HPDE6-E6E7 (cell line): ENCODE results near the gene ZNF366.

Experiments
- DNase-seq: peaks from one replicate; pipeline ENCODE4 v3.0.0; 2011; ENCODE audit warnings: missing footprints; ENCODE audit errors: extremely low spot score

Gene ZNF366

DNA sequence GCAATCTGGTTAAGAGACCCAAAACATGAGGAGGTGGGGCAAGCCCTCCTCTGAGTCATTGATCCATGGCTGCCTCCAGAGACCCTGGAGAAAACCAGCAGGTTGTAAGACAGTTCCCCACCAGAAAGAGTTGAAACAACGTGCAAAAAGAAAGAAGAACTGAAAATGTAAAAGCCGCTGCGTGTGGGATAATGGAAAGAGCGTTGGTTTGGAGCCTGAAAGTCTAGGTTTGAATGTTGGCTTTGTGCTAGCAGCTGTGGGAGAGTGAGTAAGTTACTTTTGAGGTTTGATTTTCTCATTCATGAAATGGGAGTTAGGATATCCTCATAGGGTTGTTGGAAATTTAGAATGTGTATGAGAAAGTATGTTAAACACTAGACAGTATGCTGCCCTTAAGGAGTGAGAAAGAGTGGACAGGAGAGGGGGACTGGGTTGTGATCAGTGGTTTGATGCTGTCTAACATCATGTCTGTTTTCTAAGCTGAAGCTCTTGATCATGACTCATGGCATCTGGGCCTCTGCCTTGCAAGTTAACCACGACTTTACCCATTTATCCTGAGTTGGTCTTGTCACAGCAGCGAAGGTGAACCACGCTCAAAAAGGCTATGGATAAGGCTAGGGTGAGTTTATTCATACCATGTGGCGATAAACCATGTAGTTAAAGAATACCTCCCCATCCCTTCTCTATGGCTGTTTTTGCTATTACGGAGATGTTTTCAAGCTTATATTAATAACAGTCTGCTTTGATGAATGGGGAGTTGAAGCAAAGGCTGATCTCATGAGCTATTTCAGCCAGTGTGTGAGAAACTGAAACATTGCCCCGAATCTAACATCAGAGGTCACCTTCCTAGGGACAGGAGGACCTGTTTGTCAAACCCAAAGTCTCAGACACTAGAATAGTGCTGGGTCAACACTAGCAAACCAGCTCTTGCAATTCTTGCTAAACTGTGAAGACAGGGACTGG is 41.3 kb downstream of the ZNF366 start:
- no peak for DNase-seq

DNA sequence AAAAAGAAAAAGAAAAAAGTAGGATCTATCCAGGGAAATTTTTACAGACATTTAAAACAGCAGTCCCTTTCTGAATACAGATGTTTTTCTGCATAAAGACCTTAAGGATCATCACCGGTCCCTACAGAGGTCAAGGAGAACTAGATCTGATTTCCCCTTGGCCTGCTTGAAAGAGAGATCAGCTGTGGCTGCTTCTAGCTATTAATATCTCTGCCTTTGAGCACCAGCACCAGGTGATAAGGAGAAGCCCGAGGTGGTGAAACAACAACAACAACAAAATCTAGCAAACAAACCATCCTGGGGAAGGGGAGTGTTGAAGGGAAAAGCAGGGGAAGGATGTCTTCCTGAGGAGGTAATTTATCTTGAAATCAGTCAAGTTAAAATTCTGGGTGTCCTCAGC is 42.1 kb downstream of the ZNF366 start:
- no peak for DNase-seq

- DNase-seq: no peak
Observed at GRCh38 chr5:72464071-72464470, 43.1 kb downstream of the ZNF366 start.

DNA sequence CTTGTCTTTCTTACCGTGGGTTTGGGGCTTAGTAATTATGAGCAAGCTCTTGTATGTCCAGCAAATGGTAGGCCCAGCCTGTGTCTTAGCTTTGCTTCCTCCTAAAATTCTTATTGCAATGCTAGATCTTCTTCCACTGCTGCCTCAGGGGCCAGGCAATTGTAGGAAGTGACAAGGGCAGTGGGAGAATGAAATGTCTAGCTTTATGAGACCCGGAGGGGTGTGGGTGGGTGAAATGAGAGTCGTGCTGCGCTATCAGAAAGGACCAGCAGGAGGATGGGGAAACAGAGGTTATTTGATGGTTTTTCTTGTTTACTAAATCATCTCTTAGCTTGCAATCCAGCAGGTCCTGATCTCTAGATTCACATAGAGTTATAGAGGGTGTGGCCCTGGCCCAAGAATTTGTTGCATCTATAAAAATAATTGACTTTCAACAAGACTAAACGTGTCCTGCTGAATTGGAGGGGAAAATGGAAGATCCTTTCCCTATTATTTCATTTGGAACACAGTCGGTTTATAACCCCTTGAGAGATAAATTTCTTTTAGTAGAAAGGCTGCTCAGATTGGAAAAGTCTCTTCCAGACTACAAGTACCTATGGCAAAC is 43.7 kb downstream of the ZNF366 start:
- no peak for DNase-seq

- no peak for DNase-seq
Observed at GRCh38 chr5:72460413-72460812, 46.8 kb downstream of the ZNF366 start.

DNA sequence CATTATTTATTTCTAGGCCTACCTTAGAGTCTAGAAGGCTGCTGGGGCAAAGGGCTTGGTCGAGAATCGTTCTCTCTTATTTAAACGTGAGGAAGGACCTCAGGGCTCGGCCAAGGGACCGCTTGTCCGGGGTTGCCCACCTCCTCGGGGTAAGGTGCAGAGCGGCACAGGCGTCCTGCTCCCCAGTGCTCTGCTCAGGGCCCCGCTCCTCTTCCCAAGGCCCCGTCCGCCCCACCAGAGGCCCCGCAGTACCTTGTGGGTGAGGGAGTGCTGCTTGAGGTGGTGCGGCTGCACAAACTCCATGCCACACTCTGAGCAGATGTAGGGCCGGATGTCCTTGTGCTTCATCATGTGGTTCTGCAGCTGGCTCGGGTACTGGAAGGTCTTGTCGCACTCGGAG is 47.3 kb downstream of the ZNF366 start:
- no peak for DNase-seq

GRCh38 chr5:72459089-72459661 is 48.0 kb downstream of the ZNF366 start:
- no peak for DNase-seq

- no peak for DNase-seq
Observed at GRCh38 chr5:72458407-72458806, 48.8 kb downstream of the ZNF366 start.

GRCh38 chr5:72457491-72457890 is 49.7 kb downstream of the ZNF366 start:
- no peak for DNase-seq

DNA sequence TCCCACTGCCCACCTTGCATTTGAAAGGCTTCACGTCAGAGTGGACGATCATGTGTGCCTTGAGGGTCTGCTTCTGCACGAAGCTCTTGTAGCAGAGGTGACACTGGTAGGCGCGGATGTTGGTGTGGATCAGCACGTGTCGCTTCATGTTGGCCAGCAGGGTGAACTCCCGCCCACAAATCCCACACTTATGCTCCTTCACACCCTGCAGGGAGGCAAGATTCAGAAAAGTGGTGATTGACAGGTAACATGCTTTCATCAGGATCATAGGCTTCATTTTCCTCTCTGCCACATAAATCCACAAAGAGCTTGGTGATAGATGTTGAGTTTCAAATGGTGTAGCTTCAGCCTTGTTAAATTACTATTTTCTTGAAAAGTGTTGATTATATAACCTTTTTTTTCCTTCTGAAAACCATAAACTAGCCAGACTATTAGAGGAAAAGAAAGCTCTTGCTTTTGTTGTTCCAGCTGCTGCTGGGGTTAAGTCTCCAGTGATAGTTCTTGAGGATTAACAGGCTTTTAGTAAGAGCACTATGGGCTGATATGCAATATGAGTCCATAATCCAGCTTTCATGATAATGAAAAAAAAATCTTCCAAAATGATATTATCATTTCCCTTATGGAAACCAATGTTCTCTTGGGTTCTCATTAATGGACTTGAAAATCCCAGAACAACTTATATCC is 50.7 kb downstream of the ZNF366 start:
- no peak for DNase-seq

- no peak for DNase-seq
Observed at GRCh38 chr5:72455476-72455875, 51.7 kb downstream of the ZNF366 start.

DNA sequence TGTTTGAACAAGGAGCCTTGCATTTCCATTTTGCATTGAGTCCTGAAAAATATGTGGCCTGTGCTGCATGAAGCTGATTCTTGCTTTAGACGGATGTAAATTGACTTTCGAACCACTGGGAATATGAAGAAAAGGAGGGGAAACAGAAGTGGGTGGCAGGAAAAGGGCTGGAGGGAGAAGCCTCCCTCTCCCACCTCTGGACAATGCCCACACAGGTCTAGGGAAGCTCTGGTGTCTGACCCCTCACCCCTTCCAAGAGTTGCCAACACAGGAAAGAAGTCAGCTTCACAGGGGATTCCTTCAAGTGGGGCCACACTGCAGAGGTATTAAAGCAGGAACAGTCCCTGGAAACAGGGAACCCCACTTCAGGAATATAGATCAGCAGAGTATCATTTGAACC is 52.2 kb downstream of the ZNF366 start:
- no peak for DNase-seq

DNA sequence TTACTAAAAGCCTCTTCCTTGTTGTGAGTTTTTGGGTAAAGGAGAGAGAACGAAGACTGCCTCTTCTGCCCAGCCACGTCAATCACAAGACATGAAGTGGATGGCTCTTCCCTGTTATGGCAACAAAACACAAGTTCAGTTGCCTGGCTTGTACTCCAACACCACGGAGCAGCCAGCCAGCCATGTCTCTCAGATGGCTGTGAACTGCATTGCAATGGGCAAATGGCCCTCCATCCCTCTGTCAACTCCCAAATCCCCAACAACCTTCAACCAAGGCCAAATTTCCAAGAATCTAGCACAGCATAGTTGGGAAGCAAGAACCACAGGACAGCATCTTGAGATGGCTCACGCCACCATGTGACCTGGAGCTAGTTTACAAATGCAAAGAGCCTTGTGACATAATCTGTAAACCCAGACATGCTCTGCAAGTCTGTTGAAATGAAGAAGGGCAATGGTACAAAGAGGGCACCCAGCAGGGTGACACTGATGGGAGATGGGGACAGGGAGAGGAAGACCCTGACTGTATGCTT is 53.9 kb downstream of the ZNF366 start:
- DNase-seq: no peak

DNA sequence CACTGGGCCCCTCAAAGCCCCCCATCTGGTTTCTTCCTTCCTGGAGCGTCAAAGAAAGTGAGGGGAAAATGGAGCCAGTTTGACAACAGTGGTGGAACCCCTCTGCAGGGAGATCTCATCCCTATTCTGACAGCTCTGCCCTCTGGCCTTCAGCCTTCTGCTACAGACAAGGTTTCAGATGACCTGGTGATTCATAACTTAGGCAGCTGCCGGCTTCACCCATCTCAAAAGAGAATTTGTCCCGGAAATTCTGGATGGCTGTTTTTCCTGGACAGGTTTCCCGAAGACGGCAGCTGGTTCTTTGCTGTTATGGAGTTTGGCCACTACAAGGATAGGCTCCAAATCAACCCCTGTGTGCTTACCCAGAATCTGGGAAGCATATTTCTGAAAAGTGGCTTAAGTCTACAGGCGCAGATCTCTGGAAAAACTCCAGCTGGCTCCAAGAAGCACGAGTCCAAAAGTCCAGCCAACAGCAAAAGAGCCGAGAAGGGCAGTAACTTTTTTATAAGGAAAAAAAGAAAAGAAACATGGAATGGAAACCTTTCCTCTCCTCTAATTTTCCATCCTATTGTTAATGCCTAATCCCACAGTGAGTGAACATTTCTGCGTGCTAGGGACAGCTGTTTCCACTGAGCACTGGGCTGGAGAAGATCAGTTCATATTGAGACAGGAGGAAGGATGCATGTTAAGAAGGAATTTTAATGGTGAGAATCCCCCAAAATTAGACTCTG is 54.5 kb downstream of the ZNF366 start:
- peak; percentile 55 for DNase-seq

DNA sequence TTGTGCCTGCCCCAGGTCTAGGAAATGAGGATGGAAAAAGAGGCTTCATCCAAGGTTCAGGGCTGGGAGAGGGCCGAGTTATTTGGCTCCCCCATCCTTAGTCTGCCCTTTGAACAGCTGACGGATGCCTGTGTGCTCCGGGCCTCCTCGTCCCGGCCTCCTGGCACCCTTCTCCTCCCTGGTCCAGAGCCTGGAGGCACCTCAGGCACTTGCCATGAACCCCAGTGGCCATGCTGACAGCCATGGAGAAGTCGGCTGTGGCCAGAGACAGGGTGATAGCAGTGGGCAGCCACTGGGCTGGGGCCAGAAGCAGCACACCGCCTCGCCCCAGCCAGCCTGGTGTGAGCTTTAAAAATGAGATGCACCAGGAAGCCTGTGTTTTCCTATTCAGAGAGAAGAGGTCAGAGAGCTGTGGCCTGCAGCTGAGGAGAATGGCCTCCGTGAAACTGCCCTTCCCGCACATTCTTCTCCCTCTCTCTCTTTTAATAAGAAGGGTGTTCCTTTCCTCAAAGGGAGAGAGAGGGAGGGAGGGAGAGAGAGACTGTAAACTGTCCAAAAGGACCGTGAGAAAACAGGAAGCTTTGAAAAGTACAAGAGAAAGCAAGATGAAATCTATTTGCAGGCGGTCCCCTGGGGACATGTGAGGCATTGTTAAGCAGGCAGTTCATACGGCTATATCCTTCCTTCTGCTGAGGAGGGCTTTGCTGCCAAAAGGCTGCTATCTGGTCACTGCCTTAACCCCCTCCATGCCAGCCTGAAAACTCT is 55.3 kb downstream of the ZNF366 start:
- DNase-seq: no peak

DNA sequence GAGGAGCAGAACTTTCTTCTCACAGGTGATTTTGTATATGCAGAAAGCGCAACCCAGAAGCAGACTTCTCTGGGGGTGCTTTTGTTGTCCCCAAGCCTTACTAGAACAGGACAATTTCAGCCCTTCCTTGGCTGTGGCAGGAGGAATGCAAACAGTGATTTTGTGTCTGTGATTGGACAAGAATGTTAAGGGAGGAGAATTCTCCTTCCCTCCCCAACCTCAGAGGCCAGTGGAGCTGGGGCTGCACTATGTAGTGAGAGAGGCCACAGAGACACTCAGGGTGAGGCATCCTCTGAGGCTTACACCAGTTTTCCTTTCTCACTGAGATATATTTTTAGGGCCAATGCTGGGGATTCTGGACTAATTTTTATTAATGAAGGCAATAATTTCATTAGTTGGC is 58.8 kb downstream of the ZNF366 start:
- no peak for DNase-seq

DNA sequence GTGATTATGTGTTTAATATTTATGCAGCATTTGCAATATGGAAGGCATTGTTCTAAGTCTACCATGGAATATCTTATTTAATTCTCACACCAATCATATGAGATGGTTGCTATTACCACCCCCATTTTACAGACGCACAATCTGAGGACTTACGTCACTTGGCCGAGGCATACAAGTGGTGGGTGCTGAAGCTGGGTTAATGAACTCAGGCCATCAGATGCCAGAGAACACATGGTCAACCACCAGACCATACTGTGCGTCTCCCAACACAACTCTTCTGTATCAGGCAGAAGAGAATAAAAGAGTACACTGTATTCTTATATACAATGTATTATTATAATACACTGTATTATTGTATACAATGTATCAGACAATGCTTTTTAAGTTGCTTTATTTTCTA is 59.5 kb downstream of the ZNF366 start:
- DNase-seq: no peak

DNA sequence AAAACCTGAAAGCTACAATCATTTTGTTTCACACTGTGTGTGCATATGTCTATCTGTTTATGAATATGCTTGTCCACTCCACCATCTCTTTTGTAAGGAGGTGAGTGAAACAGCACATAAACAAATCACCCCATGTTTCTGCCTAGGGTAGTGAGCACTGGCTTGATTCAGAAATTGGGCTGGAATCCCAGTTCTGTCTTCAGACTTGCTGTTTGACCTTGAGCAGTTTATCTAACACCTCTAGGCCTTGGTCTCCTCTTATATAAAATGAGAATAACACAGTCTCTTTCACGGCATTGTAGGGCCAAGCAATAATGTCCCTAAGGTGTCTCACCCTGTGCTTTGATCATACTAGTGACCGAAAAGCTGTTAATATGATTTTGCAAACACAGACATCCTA is 61.2 kb downstream of the ZNF366 start:
- no peak for DNase-seq

GRCh38 chr5:72443883-72444282 is 63.3 kb downstream of the ZNF366 start:
- DNase-seq: no peak

GRCh38 chr5:72441862-72442540 is 65.2 kb downstream of the ZNF366 start:
- peak; percentile 70 for DNase-seq
